OCI-LY7 (cell line): ENCODE results near the gene PIK3C2B.

Experiments
- CTCF ChIP-seq: fragments of 200-600 bp; sonication (generic); conservative IDR thresholded peaks from 2 replicates; pipeline ENCODE4 v1.5.1; 2014; ENCODE audit warnings: mild to moderate bottlenecking, antibody characterized with exemption, low read length, moderate library complexity, mixed read lengths
- EZH2phosphoT487 ChIP-seq: fragments of 200-600 bp; sonication (generic); IDR thresholded peaks from 2 replicates; pipeline ENCODE4 v1.6.1; 2018; ENCODE audit warnings: low read depth, borderline replicate concordance, mild to moderate bottlenecking, mixed run types, antibody characterized with exemption, low read length, moderate library complexity, mixed read lengths

GRCh38 chr1:204503122-204503912 is 8.7 kb upstream of the PIK3C2B start:
- TF ChIP-seq CTCF (peak; percentile 98), EZH2phosphoT487 (no peak)
